ENCODE measurements around the gene PTH.

The PTH gene

DNA sequence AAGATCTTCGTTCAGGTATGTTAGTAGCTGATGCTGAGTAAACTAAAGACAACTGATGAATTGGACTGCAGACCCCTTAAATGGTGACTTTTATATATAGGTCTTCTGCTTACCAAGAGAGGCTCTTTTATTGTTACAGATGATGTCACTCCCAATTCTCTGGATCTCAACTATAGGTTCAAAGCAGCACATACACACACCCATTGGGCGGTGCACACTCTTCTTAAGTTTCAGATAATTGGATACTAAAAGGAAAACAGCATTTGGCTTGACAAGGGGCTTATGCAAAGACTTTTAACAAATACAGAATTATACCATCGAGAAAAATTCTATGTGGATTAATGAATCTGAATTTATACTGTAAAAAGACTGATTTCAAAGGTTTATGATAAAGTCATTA, at the start of gene PTH:
Gene PTH (minus strand): TSS at position 69 of the 400 bp plus-strand sequence. CDS start 3,142 bp downstream, outside the sequence.
- no peak for DNase-seq

DNA sequence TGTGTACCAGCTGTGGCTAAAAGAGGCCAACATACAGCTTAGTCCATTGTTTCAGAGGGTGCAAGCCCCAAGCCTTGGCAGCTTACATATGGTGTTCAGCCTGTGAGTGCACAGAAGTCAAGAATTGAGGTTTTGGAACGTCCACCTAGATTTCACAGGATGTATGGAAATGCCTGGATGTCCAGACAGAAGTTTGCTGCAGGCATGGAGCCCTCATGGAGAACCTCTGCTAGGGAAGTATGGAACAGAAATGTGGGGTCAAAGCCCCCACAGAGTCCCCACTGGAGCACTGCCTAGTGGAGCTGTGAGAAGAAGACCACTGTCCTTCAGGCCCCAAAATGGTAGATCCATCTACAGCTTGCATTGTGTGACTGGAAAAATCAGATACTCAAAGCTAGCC, 42.2 kb upstream of the PTH start:
- DNase-seq, result no peak

DNA sequence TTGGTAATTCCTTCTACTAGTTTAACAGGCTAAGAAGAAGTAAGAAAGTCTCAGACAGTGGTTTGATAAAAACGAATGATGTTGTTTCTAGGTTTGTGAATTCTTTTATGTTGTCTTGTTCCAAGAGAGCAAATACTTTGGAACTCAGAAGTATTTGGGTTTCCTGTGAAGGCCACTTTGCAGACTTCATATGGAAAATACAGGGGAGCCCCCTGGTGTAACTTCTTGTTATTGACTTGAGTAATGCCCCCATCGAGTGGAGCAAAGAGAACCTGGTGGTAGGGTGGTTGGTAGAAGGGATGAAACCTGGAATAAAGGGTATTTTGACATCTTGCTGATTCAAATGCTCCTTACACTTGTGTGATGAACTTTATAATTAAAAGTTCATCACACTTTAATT, 40.0 kb upstream of the PTH start:
- no peak for DNase-seq

DNA sequence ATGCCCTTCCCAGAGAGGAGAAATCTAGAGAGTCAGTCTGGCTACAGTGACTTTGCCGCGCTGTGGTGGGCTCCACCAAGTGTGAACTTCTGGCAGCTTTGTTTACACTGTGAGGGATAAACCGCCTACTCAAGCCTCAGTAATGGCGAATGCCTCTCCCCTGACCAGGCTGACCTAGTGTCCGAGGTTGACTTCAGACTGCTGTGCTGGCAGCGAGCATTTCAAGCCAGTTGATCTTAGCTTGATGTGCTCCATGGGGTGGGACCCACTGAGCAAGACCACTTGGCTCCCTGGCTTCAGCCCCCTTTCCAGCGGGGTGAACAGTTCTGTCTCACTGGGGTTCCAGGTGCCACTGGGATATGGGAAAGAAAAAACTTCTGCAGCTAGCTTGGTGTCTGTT, 38.6 kb upstream of the PTH start:
- no peak for DNase-seq

DNA sequence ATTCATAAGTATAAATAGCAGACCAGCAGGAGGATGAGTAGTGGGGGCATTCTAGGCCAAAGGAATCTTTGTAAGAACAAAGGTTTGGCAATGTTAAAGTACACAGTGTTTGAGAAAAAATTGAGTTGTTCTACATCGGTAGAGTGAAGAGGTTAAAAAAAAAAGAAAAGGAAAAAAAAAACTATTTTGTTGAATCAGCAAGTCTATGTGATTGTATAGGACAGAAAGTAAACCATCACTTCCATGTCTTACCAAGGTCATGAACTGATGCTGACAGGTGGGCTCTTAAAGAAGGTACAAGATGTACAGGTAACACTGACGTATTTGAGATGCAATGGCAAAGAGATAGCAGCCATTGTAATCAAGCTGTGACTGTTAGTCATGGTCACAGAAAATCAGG, 29.5 kb upstream of the PTH start:
- DNase-seq, result no peak

DNA sequence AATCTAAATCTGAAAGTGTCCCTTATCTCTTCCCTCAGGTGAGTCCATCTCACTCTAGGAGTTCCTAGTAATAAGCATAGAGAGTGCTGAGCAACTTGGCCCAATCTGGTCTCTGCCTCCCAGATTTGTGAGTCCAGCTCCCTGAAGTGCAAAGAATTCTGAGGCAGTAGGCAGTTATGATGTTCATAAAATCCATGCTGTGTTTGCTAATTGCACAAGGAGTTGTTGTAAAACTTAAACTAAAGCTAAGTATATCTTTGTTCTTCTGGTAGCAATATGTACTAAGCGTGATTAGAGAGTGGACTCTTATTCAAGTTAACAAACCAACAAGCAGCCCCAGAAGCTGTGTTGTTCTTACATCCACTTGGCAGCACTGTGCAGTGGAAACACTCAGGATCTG, 7.6 kb upstream of the PTH start:
- no peak for DNase-seq

DNA sequence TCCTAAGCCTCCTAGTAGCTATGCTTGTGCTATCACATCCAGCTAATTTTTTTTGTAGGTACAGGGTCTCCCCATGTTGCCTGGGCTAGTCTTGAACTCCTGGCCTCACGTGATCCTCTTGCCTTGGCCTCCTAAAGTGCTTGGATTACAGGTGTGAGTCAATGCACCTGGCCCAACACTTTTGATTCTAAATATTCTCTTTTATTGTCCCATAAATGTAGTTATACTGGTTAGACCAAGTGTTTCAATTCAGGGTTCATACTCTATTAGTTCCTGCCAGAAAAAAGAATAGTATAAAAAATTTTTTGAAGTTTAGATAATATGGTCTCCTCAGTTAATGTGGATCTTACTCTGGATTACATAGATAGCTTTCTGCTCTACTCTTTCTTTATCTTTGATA, 6.7 kb upstream of the PTH start:
- DNase-seq, result no peak

DNA sequence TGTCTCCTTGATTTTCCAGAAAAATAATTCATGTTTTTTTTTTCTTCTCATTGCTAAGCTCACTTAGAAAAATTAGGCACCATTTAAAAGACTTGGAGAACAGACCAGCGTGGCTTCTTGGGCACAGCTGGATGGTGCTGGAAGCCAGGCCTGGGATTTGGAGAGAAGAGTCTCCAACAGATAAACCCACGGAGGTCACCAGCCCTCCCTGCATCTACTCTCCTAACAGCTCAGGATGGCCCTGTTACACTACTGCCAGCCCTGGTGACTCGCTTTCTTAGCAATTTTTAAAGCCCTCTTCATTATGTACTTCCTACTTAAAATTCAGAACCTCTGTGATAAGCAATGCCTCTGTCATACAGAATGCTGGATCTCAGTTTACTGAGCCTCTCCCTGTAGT, 1.7 kb downstream of the PTH start:
- DNase-seq, result no peak

DNA sequence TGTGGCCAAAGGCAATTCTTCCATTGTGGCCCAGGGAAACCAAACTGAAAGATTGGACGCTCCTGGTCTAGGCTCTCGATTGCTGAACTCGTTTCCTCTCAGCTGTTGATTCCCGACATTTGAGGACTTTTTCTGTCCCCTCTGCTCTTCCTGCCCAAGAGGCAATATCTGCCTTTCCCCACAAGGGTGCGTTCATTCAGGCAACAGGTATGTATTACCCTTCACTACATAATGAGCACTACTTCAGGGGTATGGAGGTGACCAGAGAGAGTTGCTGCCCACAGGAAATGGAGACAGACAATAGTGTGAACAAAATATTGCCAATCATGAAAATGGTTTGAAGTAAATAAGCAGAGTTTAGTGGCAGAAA, 8.2 kb downstream of the PTH start:
- no peak for DNase-seq

DNA sequence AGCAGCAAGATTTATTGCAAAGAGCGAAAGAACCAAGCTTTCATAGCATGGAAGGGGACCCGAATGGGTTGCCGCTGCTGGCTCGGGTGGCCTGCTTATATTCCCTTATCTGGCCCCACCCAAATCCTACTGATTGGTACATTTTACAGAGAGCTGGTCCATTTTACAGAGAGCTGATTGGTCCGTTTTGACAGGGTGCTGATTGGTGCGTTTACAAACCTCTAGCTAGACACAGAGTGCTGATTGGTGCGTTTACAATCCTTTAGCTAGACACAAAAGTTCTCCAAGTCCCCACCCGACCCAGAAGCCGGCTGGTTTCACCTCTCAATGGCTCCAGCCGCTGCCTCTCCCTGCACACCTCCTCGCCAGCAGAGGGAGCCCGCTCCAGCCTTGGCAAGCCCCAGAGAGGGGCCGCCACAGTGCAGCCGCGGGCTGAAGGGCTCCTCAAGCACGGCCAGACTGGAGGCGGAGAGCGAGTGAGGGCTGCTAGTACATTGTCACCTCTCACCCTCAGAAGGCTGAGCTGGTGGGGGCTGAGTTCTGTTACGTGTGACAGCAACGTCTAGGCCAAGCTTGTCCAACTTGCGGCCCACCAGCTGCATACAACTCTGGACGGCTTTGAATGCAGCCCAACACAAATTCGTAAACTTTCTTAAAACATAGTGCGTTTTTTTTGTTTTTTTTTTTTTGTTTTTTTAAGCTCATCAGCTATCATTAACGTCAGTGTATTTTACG, 8.7 kb downstream of the PTH start:
- peak; percentile 50 for DNase-seq

DNA sequence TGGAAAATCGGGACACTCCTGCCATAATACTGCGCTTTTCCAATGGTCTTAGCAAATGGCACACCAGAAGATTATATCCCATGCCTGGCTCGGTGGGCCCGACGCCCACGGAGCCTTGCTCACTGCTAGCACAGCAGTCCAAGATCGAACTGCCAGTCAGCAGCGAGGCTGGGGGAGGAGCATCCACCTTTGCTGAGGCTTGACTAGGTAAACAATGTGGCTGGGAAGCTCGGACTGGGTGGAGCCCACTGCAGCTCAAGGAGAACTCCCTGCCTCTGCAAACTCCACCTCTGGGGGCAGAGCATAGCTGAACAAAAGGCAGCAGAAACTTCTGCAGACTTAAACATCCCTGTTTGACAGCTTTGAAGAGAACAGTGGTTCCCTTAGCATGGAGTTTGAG, 15.6 kb downstream of the PTH start:
- no peak for DNase-seq

DNA sequence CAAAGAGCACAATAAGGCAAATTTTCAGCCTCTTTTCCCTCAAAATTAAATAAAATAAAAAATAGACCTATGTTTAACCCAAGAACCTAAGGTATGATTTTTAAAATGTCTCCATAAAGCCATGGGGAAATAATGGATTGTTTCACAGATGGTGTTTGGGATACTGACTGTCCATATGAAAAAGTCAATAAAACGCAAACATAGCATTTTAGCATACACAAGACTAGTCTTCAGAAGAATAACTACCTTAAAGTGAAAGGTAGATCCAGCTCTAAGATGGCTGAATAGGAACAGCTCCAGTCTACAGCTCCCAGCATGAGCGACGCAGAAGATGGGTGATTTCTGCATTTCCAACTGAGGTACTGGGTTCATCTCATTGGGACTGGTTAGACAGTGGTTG, 16.1 kb downstream of the PTH start:
- no peak for DNase-seq

DNA sequence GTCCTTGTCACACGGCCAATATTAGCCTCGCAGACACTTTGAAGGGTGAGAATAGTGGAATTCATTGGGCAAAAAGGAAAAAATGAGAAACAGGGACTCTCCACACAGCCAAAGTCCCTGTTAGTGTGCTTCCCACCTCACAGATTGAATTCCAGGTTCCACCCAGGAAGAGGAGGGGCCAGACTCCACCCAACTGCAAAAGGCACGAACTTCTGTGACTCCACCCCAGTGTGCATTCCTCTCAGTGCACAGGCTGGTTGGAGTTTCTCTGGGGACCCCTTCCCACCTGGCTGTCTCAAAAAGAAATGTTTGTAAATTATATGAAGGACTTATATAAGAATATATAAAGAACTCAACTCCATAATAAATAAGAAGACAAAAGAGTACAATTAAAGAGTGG, 20.7 kb downstream of the PTH start:
- DNase-seq, result no peak

DNA sequence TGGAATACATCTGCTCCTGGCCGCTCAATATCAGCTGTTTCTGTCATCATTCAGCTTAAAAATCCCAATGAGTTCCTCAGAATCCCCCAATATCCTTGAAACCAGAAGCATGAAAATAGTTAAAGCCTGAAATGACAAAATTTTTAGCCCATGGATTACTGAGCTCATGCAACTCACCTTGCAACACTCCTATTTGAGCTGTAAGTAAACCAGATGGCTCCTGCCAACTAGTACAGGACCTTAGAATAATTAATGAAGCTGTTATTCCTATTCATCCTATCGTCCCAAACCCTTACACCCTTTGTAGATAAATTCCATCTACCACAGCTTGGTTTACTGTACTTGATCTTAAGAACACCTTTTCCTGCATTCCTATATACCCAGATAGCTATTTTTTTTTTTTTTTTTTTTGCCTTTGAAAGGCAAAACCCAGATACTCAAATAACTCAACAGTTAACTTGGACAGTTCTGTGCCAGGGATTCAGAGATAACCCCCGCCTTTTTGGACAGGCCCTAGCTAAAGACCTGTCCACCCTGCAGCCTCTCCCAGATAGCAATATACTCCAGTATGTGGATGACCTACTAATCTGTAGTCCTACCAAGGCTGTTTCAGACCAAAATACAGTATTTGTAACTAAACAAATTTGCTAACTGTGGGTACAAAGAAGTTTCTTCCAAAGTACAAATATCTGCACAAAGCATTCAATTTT, 22.6 kb downstream of the PTH start:
- no peak for DNase-seq

DNA sequence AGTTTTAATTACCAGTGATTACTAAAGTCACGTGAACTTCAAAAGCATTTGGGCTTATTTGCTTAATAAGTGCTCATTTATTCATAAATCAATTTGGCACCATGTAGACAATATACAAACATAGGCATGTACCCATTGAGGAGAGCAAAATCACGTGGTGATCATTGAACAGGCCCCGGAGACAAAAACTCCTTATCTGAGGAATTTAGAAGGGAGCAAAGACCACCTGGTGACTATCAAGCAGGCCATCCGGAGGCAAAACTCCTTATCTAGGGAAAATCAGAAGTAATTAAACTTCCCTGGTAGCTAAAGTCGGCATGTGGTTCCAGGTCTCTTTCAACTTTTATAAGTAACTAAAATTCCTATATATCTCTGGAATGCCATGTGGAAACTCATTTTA, 27.0 kb downstream of the PTH start:
- DNase-seq, result no peak

DNA sequence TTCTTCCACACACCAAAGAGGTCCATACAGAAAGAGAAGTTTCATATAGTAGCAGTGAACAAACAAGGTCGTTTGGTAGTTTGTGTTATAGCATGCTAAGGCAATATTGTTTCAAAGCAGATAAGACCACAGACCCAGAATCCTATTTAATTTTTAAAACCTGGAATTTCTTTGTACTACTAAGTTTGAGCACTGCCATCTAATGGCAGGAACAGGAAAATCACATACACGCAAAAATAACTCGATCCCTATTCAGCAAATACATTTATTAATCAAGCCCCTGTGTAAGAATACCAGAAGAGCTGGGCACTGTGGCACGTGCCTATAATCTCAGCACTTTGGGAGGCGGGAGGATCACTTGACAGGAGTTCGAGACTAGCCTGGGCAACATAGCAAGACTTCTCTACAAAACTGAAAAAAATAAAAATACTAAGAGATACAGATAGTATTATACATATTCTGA, 29.9 kb downstream of the PTH start:
- DNase-seq, result peak; percentile 33

DNA sequence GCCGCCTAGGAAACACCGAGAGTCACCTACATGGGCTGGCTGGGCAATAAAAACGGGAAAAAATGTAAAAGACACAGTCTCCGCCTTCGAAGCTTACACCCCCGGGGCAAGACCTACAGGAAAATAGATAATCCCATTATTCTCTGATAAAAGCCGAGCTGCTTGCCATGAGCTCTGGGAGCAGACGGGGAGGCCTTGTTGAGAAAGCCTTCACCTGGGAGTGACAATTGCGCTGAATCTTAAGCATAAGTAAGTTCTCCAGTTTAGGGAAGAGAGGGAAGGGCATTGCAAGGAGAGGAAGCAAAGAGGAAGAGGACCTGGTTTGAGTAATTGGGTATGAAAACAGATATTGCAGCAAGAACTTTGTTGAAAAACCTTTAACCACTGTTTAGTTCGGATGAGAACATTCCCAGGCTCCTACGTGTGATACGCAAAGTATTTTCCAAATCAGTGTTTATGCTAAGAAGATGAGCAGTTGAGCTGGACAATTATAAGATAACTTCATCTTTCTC, 32.0 kb downstream of the PTH start:
- peak; percentile 48 for DNase-seq

DNA sequence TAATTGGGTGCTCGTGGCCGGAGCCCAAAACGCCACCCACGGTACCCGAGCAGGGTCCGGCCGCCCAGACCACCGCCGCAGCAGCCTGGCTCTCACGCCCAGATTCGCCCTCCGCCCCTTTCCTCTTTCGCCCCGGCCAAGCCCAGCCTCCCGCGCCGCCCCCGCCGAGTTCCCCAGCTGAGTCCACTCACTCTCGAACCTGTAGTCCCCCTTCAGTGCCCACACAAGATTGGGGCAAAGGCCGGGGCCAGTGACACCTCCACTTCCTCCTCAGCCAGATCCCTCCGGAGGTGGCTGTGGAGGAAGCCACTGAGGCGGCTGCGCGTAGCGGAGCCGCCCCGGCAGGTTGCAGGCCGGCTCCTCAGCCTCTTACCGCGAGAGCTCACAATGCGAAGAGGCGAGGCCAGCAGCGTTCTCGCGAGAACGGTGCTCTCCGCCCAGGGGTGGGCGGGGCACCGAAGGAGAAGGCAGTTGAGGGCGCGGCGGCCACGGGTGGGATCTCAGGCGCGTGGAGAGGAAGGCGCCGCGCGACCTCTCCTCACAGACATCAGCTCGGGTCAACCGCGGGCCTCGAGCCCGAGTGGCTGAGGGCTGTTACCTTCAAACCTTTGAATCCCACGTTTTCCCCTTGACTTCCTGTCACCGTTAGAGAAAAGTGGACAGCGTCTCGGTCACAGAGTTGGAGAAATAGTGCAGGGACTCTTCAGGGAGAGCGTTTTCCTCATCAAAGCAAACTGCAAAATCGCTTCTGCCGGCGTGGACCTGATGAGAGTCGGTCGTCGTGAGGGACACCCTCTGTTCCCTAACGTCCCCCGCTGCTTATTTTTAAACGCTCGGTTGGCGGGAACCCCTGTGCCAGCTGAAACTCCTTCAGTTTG, 32.7 kb downstream of the PTH start, which contains the start of gene BTBD10:
Gene BTBD10 (minus strand): TSS at position 322 of the 878 bp plus-strand sequence. CDS start 18,098 bp downstream, outside the sequence.
- DNase-seq, result peak; percentile 98

DNA sequence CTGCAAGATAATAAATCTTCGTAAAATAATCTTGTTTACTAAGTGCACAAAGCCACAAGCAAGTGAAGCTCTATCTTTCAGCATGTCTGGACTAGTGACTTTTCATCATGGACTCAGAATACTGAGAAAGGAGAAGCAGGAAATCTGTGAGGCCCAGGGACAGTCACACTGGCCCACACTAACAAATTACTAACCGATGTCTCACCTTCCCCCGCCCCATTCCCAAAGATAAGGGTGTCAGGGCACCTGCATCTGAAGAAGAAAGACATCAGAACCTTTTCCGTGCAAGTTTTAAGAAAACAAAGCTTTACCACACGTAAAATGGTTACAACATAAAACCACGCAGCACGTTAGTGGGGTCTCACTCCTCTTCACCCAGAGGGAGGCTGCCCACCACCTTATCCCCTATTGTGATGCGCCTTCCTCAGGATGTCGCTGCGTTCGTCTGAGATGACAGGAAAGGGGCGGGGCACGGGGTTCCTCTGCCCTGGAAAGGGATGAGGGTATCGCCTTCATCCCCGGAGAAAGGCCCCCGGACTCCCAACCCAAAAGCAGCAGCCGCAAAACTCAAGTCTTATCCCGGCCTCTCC, 33.4 kb downstream of the PTH start:
- peak; percentile 49 for DNase-seq

DNA sequence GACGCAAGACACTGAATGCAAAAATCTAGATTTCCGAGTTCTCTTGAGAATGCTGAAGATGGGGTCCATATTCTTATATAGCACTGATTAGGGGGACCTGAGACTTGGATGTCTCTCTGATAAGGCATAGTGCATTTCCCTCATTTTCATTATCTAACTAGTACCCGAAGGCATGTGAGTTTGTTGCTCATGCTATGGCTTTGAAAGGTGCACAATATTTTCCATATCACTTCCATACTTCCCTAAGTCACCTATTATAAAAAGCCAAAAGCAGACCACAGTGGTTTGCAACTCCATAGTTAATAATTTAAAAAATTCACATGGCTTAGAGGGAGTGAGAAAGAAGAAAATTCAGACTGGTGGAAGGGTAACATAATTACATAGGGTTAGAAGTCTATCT, 34.5 kb downstream of the PTH start:
- no peak for DNase-seq

DNA sequence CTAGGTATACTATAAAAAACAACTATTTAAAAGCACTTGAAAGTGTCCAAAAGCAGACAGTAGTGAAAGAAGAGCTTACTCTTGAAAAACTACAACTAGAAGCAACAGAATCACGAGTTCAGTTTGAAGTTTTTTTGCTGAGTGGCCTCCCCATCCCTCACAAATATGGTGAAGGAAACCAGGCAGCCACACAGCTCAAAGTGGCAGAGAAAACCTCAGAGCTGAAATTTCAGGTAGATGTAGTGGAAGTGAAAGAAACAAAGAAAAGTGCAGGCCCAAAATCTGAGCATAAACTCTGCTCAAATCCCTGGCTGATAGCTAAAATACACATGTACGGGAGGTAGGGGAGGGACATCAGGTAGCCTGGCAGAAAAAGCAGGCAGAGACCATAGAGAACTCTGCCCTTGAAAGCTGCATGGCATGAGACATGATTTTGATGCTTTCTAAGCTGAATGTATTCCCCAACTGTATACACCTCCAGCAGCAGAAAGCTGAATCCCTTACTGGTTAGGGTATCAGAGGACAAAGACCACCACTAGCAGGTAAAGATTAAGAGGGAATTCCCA, 44.9 kb downstream of the PTH start:
- DNase-seq, result no peak

DNA sequence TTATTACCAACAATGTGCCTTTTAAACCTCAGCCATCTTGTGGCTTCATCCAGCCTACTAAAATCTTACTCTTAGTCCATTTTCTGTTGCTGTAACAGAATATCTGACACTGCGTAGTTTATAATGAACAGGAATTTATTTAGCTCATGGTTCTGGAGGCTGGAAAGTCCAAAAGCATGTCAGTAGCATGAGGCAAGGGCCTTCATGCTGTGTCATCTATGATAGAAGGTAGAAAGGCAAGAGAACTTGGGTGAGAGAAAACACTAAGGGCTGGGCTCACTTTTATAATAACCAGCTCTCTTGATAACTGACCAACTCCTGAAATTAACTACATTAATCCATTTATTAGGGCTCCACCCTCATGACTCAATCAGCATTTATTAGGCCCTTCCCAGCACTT, 46.3 kb downstream of the PTH start:
- no peak for DNase-seq

DNA sequence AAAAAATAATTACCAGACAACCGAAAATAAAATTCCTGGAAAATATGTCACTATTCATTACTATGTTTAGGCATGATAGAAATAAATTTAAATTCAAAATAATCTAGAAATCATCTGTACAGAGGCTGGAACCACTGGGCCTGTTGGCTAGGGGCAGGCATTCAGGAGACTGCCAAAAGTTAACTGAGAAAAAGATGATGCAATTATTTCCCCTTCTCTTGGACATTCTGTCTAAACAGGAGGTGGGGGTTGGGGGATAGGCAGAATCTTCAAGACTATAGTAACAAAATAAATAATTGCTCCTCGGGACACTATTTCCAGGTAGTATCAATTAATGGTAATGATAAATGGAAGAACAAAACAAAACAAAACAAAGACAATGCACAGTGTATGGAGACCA, 46.9 kb downstream of the PTH start:
- peak; percentile 45 for DNase-seq

Data from inflammatory macrophage treated with lipopolysaccharide for 4 hours (primary cell).